Smooth muscle cell (in vitro differentiated cells): Measurements from ENCODE around the gene LRRC41. TPM values are rescaled to one million over a fixed set of nuclear protein-coding genes. Genes with fewer than 3 reads are reported as not detected.

Experiments
- DNase-seq: peaks from one replicate; lab custom pipeline; 2025; ENCODE audit not compliant: unreplicated experiment; lab: John Stamatoyannopoulos, UW
- H2AFZ ChIP-seq: fragments of 200-600 bp; sonication (generic); 2 replicates; pipeline ENCODE4 v1.6.0; 2016; ENCODE audit warnings: antibody characterized with exemption, low read depth, mild to moderate bottlenecking
- H3F3A ChIP-seq: fragments of 200-600 bp; sonication (generic); 2 replicates; pipeline ENCODE4 v1.6.0; 2017; ENCODE audit warnings: antibody characterized with exemption, low read depth
- H3K27ac ChIP-seq: fragments of 200-600 bp; sonication (generic); 2 replicates; pipeline ENCODE4 v1.5.1; 2016; ENCODE audit warnings: low read depth, mild to moderate bottlenecking
- H3K27me3 ChIP-seq: fragments of 200-600 bp; sonication (generic); 2 replicates; pipeline ENCODE4 v1.6.1; 2016; ENCODE audit warnings: low read depth, mild to moderate bottlenecking
- H3K36me3 ChIP-seq: fragments of 200-600 bp; sonication (generic); 2 replicates; pipeline ENCODE4 v1.5.1; 2016; ENCODE audit warnings: low read depth
- H3K4me1 ChIP-seq: fragments of 200-600 bp; sonication (generic); 2 replicates; pipeline ENCODE4 v1.5.1; 2016; ENCODE audit warnings: low read depth
- H3K4me2 ChIP-seq: fragments of 200-600 bp; sonication (generic); 2 replicates; pipeline ENCODE4 v1.6.0; 2016; ENCODE audit warnings: mild to moderate bottlenecking
- H3K4me3 ChIP-seq: fragments of 200-600 bp; sonication (generic); 2 replicates; pipeline ENCODE4 v1.5.1; 2016; ENCODE audit warnings: mild to moderate bottlenecking
- H3K79me2 ChIP-seq: fragments of 200-600 bp; sonication (generic); 2 replicates; pipeline ENCODE4 v1.6.0; 2016; ENCODE audit warnings: low read depth, mild to moderate bottlenecking
- H3K9ac ChIP-seq: fragments of 200-600 bp; sonication (generic); 2 replicates; pipeline ENCODE4 v1.6.0; 2016; ENCODE audit warnings: low read depth
- H3K9me3 ChIP-seq: fragments of 200-600 bp; sonication (generic); replicated peaks from 2 replicates; pipeline ENCODE4 v1.5.1; 2016; ENCODE audit warnings: low read depth
- H4K20me1 ChIP-seq: fragments of 200-600 bp; sonication (generic); 2 replicates; pipeline ENCODE4 v1.6.0; 2016; ENCODE audit warnings: low read depth
- CTCF ChIP-seq: fragments of 200-600 bp; sonication (generic); IDR thresholded peaks from 2 replicates; pipeline ENCODE4 v1.5.1; 2017; ENCODE audit warnings: borderline replicate concordance, mild to moderate bottlenecking, antibody characterized with exemption; ENCODE audit not compliant: insufficient read depth, poor library complexity, severe bottlenecking
- WGBS: methylation state at CpG from one replicate; pipeline ENCODE4 v1.1.7; 2016; ENCODE audit warnings: low lambda C conversion rate; 5-methylcytosine and 5-hydroxymethylcytosine counted together
- polyA plus RNA-seq: library from polyadenylated mRNA; unstranded; fragments of >200 nt; fragmentation: Nextera tagmentation; extraction: Ambion mirVana; gene quantifications from 2 replicates; pipeline ENCODE4 v1.2.1, GENCODE V29; 2016
- total RNA-seq: library from RNA; depleted of rRNA; stranded (reverse); fragments of >200 nt; gene quantifications from 2 replicates; pipeline ENCODE4 v1.2.3, GENCODE V29; 2014

Gene LRRC41
- total and polyA plus RNA-seq, 2 experiments from 2014 or later: 105 to 118 TPM

DNA sequence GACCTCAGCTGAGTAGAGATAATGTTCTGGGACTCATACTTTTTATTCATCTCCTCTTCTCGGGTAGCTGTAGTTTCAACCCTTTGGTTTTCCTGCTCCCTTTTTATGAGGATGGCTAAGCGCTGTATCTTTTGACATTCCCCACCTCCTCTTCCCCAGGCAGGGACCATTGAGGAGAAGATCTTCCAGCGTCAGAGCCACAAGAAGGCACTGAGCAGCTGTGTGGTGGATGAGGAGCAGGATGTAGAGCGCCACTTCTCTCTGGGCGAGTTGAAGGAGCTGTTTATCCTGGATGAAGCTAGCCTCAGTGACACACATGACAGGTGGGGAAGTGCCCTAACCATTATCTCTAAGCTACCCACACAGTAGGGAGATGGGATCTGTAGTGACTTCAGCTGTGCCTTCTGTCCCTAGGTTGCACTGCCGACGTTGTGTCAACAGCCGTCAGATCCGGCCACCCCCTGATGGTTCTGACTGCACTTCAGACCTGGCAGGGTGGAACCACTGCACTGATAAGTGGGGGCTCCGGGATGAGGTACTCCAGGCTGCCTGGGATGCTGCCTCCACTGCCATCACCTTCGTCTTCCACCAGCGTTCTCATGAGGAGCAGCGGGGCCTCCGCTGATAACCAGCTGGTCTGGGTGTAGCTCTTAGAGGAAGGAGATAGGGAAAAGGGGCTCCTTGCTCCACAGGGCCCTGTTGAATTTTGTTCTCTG lies 25.6 kb downstream of the LRRC41 start:
- no peaks in the 10 kb centered on the region for H3K9me3 ChIP-seq
- H2AFZ ChIP-seq: no peak overlapping the region
- H3K4me2 ChIP-seq: no peak overlapping the region
- H3K4me3 ChIP-seq: no peak overlapping the region
- H3K36me3 ChIP-seq: peaks cover 3% of the 10 kb centered on the region
- H3K27me3 ChIP-seq: no peaks in the 10 kb centered on the region
- no peak for TF ChIP-seq CTCF
- no peak overlapping the region for H3K9ac ChIP-seq
- H3K4me1 ChIP-seq: no peaks in the 10 kb centered on the region
- DNase-seq: no peak
- no peaks in the 10 kb centered on the region for H3K79me2 ChIP-seq
- H3F3A ChIP-seq: peaks cover 38% of the 10 kb centered on the region
- no peak overlapping the region for H3K27ac ChIP-seq
- H4K20me1 ChIP-seq: peaks cover 12% of the 10 kb centered on the region
- 97% methylated on average over 14 of the region's 14 CpGs for WGBS

DNA sequence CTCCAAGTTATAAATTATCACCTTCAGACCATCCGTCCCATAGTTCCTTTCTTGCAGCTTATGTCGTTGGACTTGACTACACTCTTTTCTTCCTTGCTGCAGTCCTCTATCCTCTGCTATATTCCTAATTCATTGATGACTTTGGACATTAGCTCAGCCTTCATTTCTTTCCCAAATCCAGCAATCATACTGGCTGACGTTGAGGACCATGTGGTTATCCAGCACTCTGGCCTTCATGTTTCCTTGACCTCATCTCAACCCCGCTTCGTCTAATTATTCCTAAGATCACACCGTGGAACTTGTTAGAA lies 28.4 kb downstream of the LRRC41 start:
- DNase-seq: no peak
- Histone ChIP-seq H3K36me3 (no peaks in the 10 kb centered on the region), H2AFZ (no peak overlapping the region), H3F3A (peaks cover 34% of the 10 kb centered on the region), H3K27me3 (no peaks in the 10 kb centered on the region), H3K4me2 (no peak overlapping the region), H3K9me3 (no peaks in the 10 kb centered on the region), H3K79me2 (no peaks in the 10 kb centered on the region), H3K27ac (no peak overlapping the region), H3K9ac (no peak overlapping the region), H3K4me1 (no peaks in the 10 kb centered on the region), H3K4me3 (no peak overlapping the region), H4K20me1 (no peaks in the 10 kb centered on the region)
- no peak for TF ChIP-seq CTCF
- over 99% methylated on average over 6 of the region's 6 CpGs for WGBS

GRCh38 chr1:46274225-46275029 lies 29.0 kb downstream of the LRRC41 start:
- DNase-seq: no peak
- Histone ChIP-seq H4K20me1 (no peaks in the 10 kb centered on the region), H3K9me3 (no peaks in the 10 kb centered on the region), H3K4me2 (no peak overlapping the region), H3K4me3 (no peak overlapping the region), H3K27me3 (no peaks in the 10 kb centered on the region), H3K27ac (no peak overlapping the region), H3K36me3 (no peaks in the 10 kb centered on the region), H3K79me2 (no peaks in the 10 kb centered on the region), H3K9ac (no peak overlapping the region), H3K4me1 (no peaks in the 10 kb centered on the region), H2AFZ (no peak overlapping the region), H3F3A (peaks cover 28% of the 10 kb centered on the region)
- no peak for TF ChIP-seq CTCF
- 98% methylated on average over 6 of the region's 6 CpGs for WGBS
